Pancreas (tissue), 10 donors: ENCODE results near the gene PLSCR1. TPM values are rescaled to one million over a fixed set of nuclear protein-coding genes. Genes with fewer than 3 reads are reported as not detected.

ENCODE experiments used
- ATAC-seq, 4 donors: fragments of 200-7000 bp; cut with Tn5 transposase; one replicate each; pipeline versions ENCODE4 v1.8.0 to v1.9.1; 2020; ENCODE audit warnings: mild to moderate bottlenecking in 4 of 4, moderate library complexity in 4 of 4
- DNase-seq, 6 donors: peaks; one replicate each; pipeline ENCODE4 v3.0.0-alpha.2; 2020
- FAIRE-seq: peaks from 2 replicates; lab custom pipeline; 2012; peaks lifted over from hg19 to GRCh38; lab: Jason Lieb, UNC
- H3K27ac ChIP-seq, 4 donors: fragments of 200-600 bp; sonication (generic); 1 replicate in 3 of 4; 2 replicates in 1 of 4; pipeline versions ENCODE4 v1.5.0 to v1.8.0; 2020
- H3K27me3 ChIP-seq, 4 donors: fragments of 200-600 bp; one replicate each; pipeline ENCODE4 v1.8.0; 2021
- H3K36me3 ChIP-seq, 3 donors: fragments of 200-600 bp; sonication (generic) in 1 of 3; one replicate each; pipeline versions ENCODE4 v1.5.0 to v1.8.0; 2020 to 2021
- H3K4me1 ChIP-seq, 3 donors: fragments of 200-600 bp; one replicate each; pipeline ENCODE4 v1.8.0; 2021
- H3K4me3 ChIP-seq, 4 donors: fragments of 200-600 bp; sonication (generic) in 2 of 4; one replicate each; pipeline versions ENCODE4 v1.5.0 to v1.8.0; 2020 to 2021
- H3K9me3 ChIP-seq, 4 donors: fragments of 200-600 bp; one replicate each; pipeline ENCODE4 v1.8.0; 2021
- CTCF ChIP-seq, 4 donors: fragments of 200-600 bp; sonication (generic) in 3 of 4; IDR thresholded peaks; one replicate each; pipeline versions ENCODE4 v1.5.0 to v1.8.0; 2021; ENCODE audit warnings: antibody characterized with exemption in 4 of 4
- WGBS, 2 donors: extraction: QIAGEN DNeasy Blood & Tissue Kit; methylation state at CpG; one replicate each; pipeline ENCODE4 v1.1.7; 2013; 5-methylcytosine and 5-hydroxymethylcytosine counted together
- intact Hi-C, 3 donors: fragments of 100-400 bp; cut with DNase I; formaldehyde crosslinking; loops; one replicate each; pipeline versions ENCODE4 v1.11.1 to v1.14.2; 2022
- polyA plus RNA-seq, 2 donors: library from polyadenylated mRNA; stranded (reverse); fragments of 200-250 nt; gene quantifications; one replicate each; pipeline ENCODE4 v1.2.3, GENCODE V29; 2013
- total RNA-seq, 6 donors: library from RNA; stranded (reverse); fragmentation: NEBNext Ultra II Directional in 4 of 6; extraction: Animal tissue kit (Norgen Biotek cat#: 25700) in 4 of 6; gene quantifications; one replicate each; pipeline versions ENCODE4 v1.2.1 to v1.2.4, GENCODE V29; 2021 to 2023
- donor health status: healthy with polysubstance abuse.
- donor health status: DM: no; HTN: no; CAD: no; lungs with moderate emphysema.
- donor health status: DM: no; HTN: no; CAD: no.
- donor health status: control.
- donor health status: control.
- donor health status: Bipolar disorder and iron deficiency.
- donor health status: DM: yes; HTN: yes; CAD: no.
- donor health status: DM: no; HTN: no; CAD: no.
- donor health status: DM: no; HTN: no; CAD: no.
- donor health status: DM: yes; HTN: yes; CAD: no.

Gene PLSCR1
- total and polyA plus RNA-seq, 8 donors: 23.8 to 117 (median 40.7) TPM

GRCh38 chr3:146473726-146474125 is 70.7 kb downstream of the PLSCR1 start:
- Histone ChIP-seq H3K36me3 (no peaks in the 10 kb centered on the region), H3K27ac (no peak overlapping the region), H3K9me3 (no peaks in the 10 kb centered on the region), H3K27me3 (no peaks in the 10 kb centered on the region), H3K4me1 (peaks cover 0 to 4% (median 3%) of the 10 kb centered on the region in 3 donors), H3K4me3 (no peak overlapping the region)
- FAIRE-seq: no peak
- no peak for DNase-seq
- no peak for ATAC-seq
- TF ChIP-seq CTCF (IDR thresholded peaks at IDR 0.05): no peak
- intact Hi-C loops: no loop called here
- WGBS, 2 donors: 96 to 97% methylated on average over 2 of the region's 2 CpGs

GRCh38 chr3:146472611-146473010 is 71.8 kb downstream of the PLSCR1 start:
- no peak for ATAC-seq
- 85 to 97% methylated on average over 1 of the region's 1 CpG for WGBS, 2 donors
- Histone ChIP-seq H3K27me3 (no peaks in the 10 kb centered on the region), H3K4me3 (no peak overlapping the region), H3K27ac (no peak overlapping the region), H3K4me1 (peaks cover 0 to 4% (median 3%) of the 10 kb centered on the region in 3 donors), H3K9me3 (no peaks in the 10 kb centered on the region), H3K36me3 (no peaks in the 10 kb centered on the region)
- no peak for DNase-seq
- FAIRE-seq: no peak
- no peak for TF ChIP-seq CTCF (IDR thresholded peaks at IDR 0.05)
- intact Hi-C loops: no loop called here

- 86 to 100% methylated on average over 1 of the region's 1 CpG for WGBS, 2 donors
- Histone ChIP-seq H3K4me3 (no peak overlapping the region), H3K4me1 (peaks cover 0 to 9% (median 4%) of the 10 kb centered on the region in 3 donors), H3K36me3 (no peaks in the 10 kb centered on the region), H3K27ac (no peak overlapping the region), H3K9me3 (no peaks in the 10 kb centered on the region), H3K27me3 (no peaks in the 10 kb centered on the region)
- DNase-seq (no peak), ATAC-seq (no peak), FAIRE-seq (no peak)
- no peak for TF ChIP-seq CTCF (IDR thresholded peaks at IDR 0.05)
- intact Hi-C loops: no loop called here
Measured at GRCh38 chr3:146471012-146471411, 73.4 kb downstream of the PLSCR1 start.

GRCh38 chr3:146470425-146470990 is 73.9 kb downstream of the PLSCR1 start:
- intact Hi-C loops: no loop called here
- ATAC-seq: no peak
- peak overlapping the region in 1 of 4 donors; percentile 65 for H3K4me3 ChIP-seq

More at GRCh38 chr3:146470425-146470990, 73.9 kb downstream of the PLSCR1 start:
- H3K9me3 ChIP-seq: no peaks in the 10 kb centered on the region
- no peaks in the 10 kb centered on the region for H3K27me3 ChIP-seq
- peaks cover 0 to 9% (median 4%) of the 10 kb centered on the region in 3 donors for H3K4me1 ChIP-seq
- FAIRE-seq (no peak), DNase-seq (no peak)
- no peaks in the 10 kb centered on the region for H3K36me3 ChIP-seq
- no peak for TF ChIP-seq CTCF (IDR thresholded peaks at IDR 0.05)
- WGBS, 2 donors: 84 to 85% methylated on average over 9 of the region's 9 CpGs
- H3K27ac ChIP-seq: peak overlapping the region in 3 of 4 donors; percentile 96 to 99 (median 98)
